UCSD-AML1 (cell line): ENCODE measurements around the gene CUZD1.

Experiments
- DNase-seq: peaks from one replicate; lab custom pipeline; 2025; ENCODE audit not compliant: unreplicated experiment; lab: John Stamatoyannopoulos, UW

Gene CUZD1

DNA sequence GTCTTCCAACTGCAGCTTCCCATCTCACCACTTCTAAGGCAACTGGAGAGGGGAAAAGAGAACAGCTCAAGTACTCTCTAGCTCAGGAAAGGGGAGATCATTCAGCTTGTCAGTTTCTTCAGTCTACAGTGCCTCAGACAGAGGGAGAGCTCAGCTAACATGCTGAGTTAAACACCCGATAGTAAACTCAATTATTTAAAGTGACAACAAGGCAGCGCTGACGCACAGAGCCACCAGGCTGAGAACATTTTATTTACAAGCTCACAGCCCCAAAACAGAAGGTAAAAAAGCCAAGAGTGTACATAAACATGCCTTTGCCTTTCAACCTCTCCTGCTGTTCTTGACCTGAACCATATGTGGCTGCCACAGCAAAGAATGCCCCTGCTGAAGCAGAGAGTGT lies 10.1 kb upstream of the CUZD1 start:
- DNase-seq: no peak

DNA sequence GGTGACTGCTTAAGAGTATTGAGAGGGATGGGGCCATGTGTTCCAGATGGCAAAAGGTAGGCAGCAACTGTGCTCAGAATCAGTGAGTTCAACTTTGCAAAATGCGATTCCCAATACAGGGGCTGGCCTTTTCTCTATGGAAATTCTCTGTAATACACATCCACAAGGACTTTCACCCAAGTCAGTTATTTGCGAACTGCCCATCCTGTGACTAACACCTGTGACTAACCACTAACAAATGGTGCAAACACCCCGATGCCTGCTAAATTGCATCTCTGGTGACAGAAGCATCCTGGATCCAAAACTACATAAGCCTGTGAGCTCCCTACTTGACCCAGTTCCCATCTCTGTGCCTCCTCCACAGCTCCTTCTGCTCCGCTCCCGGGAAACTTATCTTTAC lies 9.0 kb upstream of the CUZD1 start:
- DNase-seq: no peak

- no peak for DNase-seq
Measured at GRCh38 chr10:122853665-122854313, 8.1 kb upstream of the CUZD1 start.

DNA sequence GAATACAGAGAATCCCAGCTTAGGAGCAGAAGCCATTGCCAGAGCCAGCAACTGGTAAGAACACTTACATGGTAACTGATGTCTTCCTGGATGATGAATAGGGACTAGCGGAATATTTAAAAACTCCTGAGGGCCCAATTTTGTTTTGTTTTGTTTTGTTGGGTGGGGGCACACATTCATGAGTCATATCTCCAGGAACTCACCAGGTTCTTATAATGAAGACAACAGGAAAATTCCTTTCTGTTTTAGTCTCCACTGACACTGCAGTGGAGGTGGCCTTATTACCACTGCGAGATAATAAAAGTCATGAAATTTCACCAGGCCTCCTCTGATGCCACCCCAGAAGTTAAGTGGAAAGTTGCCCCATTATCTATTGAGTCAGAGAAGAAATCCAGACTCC lies 6.6 kb upstream of the CUZD1 start:
- no peak for DNase-seq

DNA sequence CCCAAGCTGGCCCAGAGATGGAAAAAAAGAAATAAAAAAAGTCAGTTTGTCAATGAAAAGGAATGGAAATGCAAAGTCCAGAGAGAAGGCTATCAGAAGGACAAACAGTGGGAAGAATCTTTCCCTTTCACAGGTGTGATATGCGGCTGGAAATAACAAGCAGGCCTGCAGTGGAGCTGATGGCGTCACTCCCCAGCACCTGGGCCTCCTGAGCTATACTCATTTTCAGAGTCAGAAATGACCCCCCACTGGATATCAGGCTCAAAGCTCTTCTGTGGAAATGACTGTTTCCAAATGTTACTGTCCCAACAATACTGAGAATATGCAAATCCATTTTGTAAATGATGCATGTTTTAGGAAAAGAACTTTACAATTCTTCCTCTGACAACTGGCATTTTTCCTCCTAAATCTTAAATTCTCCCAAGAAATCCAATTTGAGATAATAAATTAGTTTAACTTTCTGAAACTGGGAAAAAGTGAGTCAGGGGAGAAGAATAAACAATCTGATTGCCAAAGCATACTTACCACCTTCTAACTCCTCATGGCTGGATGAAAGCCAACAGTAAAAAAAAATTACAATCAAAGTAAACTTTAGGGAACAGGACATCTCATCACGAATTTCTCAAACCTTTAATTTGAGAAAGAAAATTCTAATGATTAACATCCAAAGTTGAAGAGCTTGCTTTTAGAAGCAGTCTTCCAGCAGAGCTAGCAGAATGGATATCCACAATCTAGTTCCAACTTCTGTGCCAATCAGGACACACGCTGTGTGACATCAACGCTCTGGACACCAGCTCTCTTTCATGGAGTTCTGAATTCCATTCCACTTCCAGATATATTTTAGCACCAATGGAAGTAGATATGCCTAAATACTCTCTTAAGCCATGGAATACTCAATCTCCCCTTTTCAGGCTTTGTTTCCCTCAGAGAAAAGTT lies 5.3 kb upstream of the CUZD1 start:
- no peak for DNase-seq

- DNase-seq: no peak
Measured at GRCh38 chr10:122849900-122850605, 4.4 kb upstream of the CUZD1 start.

GRCh38 chr10:122849090-122849489 lies 3.4 kb upstream of the CUZD1 start:
- DNase-seq: no peak

GRCh38 chr10:122847782-122848604 lies 2.3 kb upstream of the CUZD1 start:
- peak; percentile 65 for DNase-seq

DNA sequence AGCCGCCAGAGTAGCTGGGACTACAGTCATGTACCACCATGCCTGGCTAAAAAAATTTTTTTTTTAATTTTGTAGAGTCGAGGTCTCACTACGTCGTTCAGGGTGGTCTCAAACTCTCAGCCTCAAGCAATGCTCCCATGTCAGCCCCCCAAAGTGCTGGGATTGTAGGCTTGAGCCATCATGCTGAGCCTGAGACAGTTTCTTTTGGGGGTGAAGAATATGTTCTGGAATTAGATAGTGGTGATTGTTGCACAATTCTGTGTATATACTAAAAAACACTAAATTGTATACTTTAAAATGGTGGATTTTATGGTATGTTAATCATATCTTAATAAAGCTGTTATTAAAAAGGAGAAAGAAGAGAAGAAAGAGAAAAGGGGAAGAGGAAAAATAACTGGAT lies 1.5 kb downstream of the CUZD1 start:
- DNase-seq: no peak

GRCh38 chr10:122841569-122841968 lies 4.1 kb downstream of the CUZD1 start:
- DNase-seq: no peak

DNA sequence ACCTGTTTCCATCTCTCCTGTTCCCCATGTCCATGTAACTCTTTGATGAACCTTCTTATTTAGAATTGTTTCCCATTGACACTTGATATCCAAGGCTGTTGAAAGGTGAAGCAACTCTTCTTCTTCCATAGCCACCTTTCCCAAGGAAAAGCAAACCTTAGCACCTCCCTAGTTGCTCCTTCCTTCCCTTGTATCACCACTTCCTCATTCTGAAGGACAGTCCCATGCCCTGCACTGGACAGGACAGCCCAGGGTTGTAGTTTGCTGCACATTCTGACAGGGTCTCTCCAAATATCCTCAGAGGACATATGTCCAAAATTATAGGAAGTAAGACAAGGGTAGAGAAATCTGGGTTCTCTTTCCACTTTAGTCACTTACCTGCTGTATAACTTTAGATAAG lies 6.2 kb downstream of the CUZD1 start:
- no peak for DNase-seq

GRCh38 chr10:122838880-122839279 lies 6.8 kb downstream of the CUZD1 start:
- DNase-seq: no peak

DNA sequence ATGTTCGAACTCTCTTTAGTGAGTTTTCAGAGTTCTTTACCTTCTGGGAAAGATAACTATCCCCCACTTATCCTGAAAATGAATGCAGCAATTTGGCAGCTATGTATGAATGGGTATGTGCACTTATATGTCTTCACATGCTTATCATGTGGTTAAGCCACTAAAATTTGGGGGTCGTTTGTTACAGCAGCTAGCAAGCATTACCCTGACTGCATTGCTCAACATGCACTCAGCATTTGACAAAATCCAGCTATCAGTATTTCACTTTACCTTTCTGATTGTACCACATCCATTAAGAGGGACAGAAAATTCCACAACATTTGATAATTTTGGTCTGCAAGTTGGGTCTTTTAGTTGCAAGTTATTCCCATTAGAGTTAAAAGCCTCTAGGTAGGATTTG lies 9.7 kb downstream of the CUZD1 start:
- no peak for DNase-seq

DNA sequence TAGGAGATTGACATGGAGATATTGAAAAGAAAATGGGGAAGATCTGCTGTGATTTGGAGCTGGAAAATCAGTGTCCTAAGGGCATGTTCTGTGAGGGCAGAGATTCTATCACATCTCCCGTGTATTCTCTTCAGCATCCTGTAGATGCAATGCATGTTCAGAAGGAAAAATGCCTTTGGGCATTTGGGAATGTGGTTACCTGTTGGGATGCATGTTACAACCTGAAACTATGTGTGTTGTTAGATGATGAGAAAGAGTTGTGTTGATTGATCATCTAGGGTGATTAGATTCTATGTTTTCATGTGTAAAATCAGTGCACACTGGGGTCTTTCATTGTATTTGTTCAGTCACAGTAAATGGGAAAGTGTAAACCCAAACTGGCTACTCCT lies 14.7 kb downstream of the CUZD1 start:
- no peak for DNase-seq

DNA sequence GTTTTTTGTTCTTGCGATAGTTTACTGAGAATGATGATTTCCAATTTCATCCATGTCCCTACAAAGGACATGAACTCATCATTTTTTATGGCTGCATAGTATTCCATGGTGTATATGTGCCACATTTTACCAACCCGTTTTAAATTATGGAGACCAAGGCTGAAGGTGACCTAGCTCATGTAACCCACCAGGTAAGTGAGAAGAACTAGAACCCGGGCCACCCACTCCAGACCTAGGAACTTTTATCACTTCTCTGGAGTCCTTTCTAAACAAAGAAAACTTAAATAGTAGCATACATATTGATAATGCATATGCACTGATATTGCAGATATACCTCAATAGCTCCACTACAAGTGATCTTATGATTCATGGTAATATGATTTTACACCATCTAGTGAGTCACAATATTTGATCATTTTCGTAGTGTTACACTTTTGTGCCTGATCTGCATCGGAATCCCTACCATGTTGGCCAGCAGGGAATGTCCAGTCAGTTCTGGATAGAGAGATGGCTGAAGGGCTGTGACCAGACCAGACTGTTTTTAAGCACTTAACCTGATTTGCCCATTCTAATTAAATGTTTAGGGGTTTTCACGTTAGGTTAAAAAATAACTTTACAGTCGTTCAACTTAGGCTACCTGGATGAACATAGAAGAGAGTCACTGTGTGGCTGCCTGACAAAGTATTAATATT lies 15.2 kb downstream of the CUZD1 start:
- DNase-seq: no peak

- DNase-seq: no peak
Measured at GRCh38 chr10:122829454-122829853, 16.2 kb downstream of the CUZD1 start.

DNA sequence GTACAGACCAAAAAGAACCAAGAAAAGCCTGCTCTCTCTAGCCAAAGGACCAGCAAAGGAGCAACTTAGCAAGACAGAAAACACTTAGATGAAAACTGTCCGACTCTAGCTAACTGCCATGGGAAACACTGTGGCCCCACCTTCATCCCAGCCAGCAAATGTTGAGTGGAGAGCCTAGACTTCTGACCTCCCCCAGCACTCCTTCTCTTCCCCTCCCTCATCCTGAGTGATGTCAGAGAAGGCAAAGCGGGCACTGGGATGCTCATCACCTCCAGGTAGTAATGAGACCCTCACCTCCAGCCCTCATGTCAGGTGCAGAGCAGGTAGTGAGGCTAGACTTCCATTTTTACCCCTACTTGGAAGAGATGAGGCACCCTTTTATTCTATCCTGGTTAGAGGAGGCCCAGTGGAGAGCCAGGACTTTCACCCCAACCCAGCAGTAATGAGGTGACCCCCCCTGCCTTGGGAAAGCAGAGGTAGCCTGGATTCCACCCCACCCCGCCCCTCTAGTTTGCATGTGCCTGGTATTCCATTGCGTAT lies 16.9 kb downstream of the CUZD1 start:
- DNase-seq: no peak

DNA sequence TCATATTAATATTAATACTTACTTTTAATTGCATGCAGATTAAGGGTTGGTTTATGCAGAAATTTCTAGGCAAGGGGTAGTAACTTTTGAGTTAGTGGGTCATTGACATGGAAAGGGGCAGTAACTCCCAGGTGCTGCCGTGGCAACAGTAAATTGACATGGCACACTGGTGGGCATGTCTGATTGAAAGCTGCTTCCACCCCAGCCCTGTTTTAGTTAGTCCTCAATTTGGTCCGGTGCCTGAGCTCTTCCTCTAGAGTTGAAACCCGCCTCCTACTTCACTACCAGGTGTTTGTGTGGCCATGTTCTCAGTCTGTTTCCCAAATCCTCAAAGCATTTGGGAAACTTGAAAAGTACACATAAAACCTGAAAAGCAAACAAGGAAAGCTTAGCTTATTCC lies 18.4 kb downstream of the CUZD1 start:
- no peak for DNase-seq

GRCh38 chr10:122822973-122823690 lies 22.5 kb downstream of the CUZD1 start:
- DNase-seq: no peak

GRCh38 chr10:122821808-122822207 lies 23.8 kb downstream of the CUZD1 start:
- DNase-seq: no peak
